Measurements from ENCODE around the gene GPR62. TPM values are rescaled to one million over a fixed set of nuclear protein-coding genes. Genes with fewer than 3 reads are reported as not detected.
"Not testable (repeated sequence)": the region's sequence is repeated elsewhere in the genome, so short reads cannot be mapped to it uniquely, and the experiment has no call there.

Gene GPR62
- not detected for polyA plus RNA-seq

- Mint-ChIP-seq H3K4me3 (peak within 1 kb of the TSS; percentile 38 to 70 (median 60)), H3K36me3 (peaks cover 2% of the 10 kb centered on the region), H3K4me1 (peaks cover 0 to 2% (median 0%) of the 10 kb centered on the region in 3 donors), H3K27me3 (peaks cover 15% of the 10 kb centered on the region), H3K27ac (no peak within 1 kb of the TSS), H3K9me3 (no peaks in the 10 kb centered on the region)
Measured at GRCh38 chr3:51955175-51955892, at the start of gene GPR62. TSS of gene GPR62 (plus strand) at chr3:51955381. CDS start at chr3:51955653, 272 bp downstream.

- Mint-ChIP-seq H3K36me3 (peaks cover 3% of the 10 kb centered on the region), H3K27ac (no peak overlapping the region), H3K9me3 (peaks cover 3 to 21% (median 14%) of the 10 kb centered on the region in 3 donors), H3K4me3 (no peak overlapping the region), H3K27me3 (peaks cover 5% of the 10 kb centered on the region), H3K4me1 (peaks cover 0 to 2% (median 0%) of the 10 kb centered on the region in 3 donors)
Measured at GRCh38 chr3:51908026-51908425, 47.2 kb upstream of the GPR62 start.

GRCh38 chr3:51916418-51916817 lies 38.8 kb upstream of the GPR62 start:
- no peak overlapping the region for H3K27ac Mint-ChIP-seq

GRCh38 chr3:51921081-51921578 lies 34.1 kb upstream of the GPR62 start:
- Mint-ChIP-seq H3K27me3 (peaks cover 10% of the 10 kb centered on the region), H3K4me3 (no peak overlapping the region), H3K36me3 (no peaks in the 10 kb centered on the region), H3K27ac (no peak overlapping the region), H3K9me3 (no peaks in the 10 kb centered on the region), H3K4me1 (peaks cover 0 to 1% (median 0%) of the 10 kb centered on the region in 3 donors)

More at GRCh38 chr3:51916418-51916817, 38.8 kb upstream of the GPR62 start:
- Mint-ChIP-seq H3K9me3 (no peaks in the 10 kb centered on the region), H3K4me1 (no peaks in the 10 kb centered on the region), H3K4me3 (no peak overlapping the region), H3K36me3 (no peaks in the 10 kb centered on the region), H3K27me3 (peaks cover 14% of the 10 kb centered on the region)

GRCh38 chr3:51927061-51927977 lies 27.9 kb upstream of the GPR62 start:
- Mint-ChIP-seq H3K9me3 (peaks cover 0 to 2% (median 0%) of the 10 kb centered on the region in 3 donors), H3K27me3 (no peaks in the 10 kb centered on the region), H3K27ac (no peak overlapping the region), H3K36me3 (peaks cover 3% of the 10 kb centered on the region), H3K4me3 (no peak overlapping the region), H3K4me1 (peaks cover 0 to 1% (median 0%) of the 10 kb centered on the region in 3 donors)

- Mint-ChIP-seq H3K27me3 (no peaks in the 10 kb centered on the region), H3K9me3 (peaks cover 0 to 2% (median 0%) of the 10 kb centered on the region in 3 donors), H3K27ac (no peak overlapping the region), H3K4me3 (no peak overlapping the region), H3K4me1 (no peaks in the 10 kb centered on the region), H3K36me3 (peaks cover 3% of the 10 kb centered on the region)
Measured at GRCh38 chr3:51928438-51928837, 26.7 kb upstream of the GPR62 start.

- H3K36me3 Mint-ChIP-seq, H3K4me3 Mint-ChIP-seq, H3K4me1 Mint-ChIP-seq, H3K27me3 Mint-ChIP-seq, H3K27ac Mint-ChIP-seq, H3K9me3 Mint-ChIP-seq: not testable (repeated sequence)
Measured at GRCh38 chr3:51928981-51929380, 26.2 kb upstream of the GPR62 start.

- Mint-ChIP-seq H3K4me1 (no peaks in the 10 kb centered on the region), H3K9me3 (peaks cover 0 to 2% (median 0%) of the 10 kb centered on the region in 3 donors), H3K27ac (no peak overlapping the region), H3K4me3 (no peak overlapping the region), H3K27me3 (no peaks in the 10 kb centered on the region), H3K36me3 (peaks cover 6% of the 10 kb centered on the region)
Measured at GRCh38 chr3:51929420-51930003, 25.7 kb upstream of the GPR62 start.

GRCh38 chr3:51930439-51930838 lies 24.7 kb upstream of the GPR62 start:
- Mint-ChIP-seq H3K36me3 (peaks cover 6% of the 10 kb centered on the region), H3K27me3 (no peaks in the 10 kb centered on the region), H3K9me3 (peaks cover 0 to 2% (median 0%) of the 10 kb centered on the region in 3 donors), H3K4me1 (no peaks in the 10 kb centered on the region), H3K4me3 (no peak overlapping the region), H3K27ac (no peak overlapping the region)

- Mint-ChIP-seq H3K36me3 (peaks cover 6% of the 10 kb centered on the region), H3K4me3 (peak overlapping the region in 1 of 4 donors; percentile 3), H3K27me3 (no peaks in the 10 kb centered on the region), H3K27ac (no peak overlapping the region), H3K4me1 (no peaks in the 10 kb centered on the region), H3K9me3 (peaks cover 0 to 2% (median 0%) of the 10 kb centered on the region in 3 donors)
Measured at GRCh38 chr3:51931756-51932155, 23.4 kb upstream of the GPR62 start.

GRCh38 chr3:51932471-51933370 lies 22.5 kb upstream of the GPR62 start:
- Mint-ChIP-seq H3K4me1 (no peaks in the 10 kb centered on the region), H3K4me3 (no peak overlapping the region), H3K9me3 (peaks cover 0 to 2% (median 0%) of the 10 kb centered on the region in 3 donors), H3K27ac (no peak overlapping the region), H3K36me3 (peaks cover 6% of the 10 kb centered on the region), H3K27me3 (no peaks in the 10 kb centered on the region)

GRCh38 chr3:51933471-51934138 lies 21.6 kb upstream of the GPR62 start:
- Mint-ChIP-seq H3K4me3 (no peak overlapping the region), H3K4me1 (peaks cover 0 to 2% (median 0%) of the 10 kb centered on the region in 3 donors)

GRCh38 chr3:51934139-51934850 lies 20.9 kb upstream of the GPR62 start:
- no peak overlapping the region for H3K27ac Mint-ChIP-seq
- H3K36me3 Mint-ChIP-seq: peaks cover 6% of the 10 kb centered on the region
- peaks cover 0 to 2% (median 0%) of the 10 kb centered on the region in 3 donors for H3K9me3 Mint-ChIP-seq
- peaks cover 0 to 3% (median 3%) of the 10 kb centered on the region in 3 donors for H3K4me1 Mint-ChIP-seq
- no peaks in the 10 kb centered on the region for H3K27me3 Mint-ChIP-seq
- no peak overlapping the region for H3K4me3 Mint-ChIP-seq

More at GRCh38 chr3:51933471-51934138, 21.6 kb upstream of the GPR62 start:
- Mint-ChIP-seq H3K27ac (no peak overlapping the region), H3K36me3 (peaks cover 6% of the 10 kb centered on the region), H3K27me3 (no peaks in the 10 kb centered on the region), H3K9me3 (peaks cover 0 to 2% (median 0%) of the 10 kb centered on the region in 3 donors)
